ENCODE data around the gene RBM17.

RBM17 gene

GRCh38 chr10:6045878-6046772, 42.7 kb upstream of the RBM17 start:
- TF ChIP-seq, protein P1, sequence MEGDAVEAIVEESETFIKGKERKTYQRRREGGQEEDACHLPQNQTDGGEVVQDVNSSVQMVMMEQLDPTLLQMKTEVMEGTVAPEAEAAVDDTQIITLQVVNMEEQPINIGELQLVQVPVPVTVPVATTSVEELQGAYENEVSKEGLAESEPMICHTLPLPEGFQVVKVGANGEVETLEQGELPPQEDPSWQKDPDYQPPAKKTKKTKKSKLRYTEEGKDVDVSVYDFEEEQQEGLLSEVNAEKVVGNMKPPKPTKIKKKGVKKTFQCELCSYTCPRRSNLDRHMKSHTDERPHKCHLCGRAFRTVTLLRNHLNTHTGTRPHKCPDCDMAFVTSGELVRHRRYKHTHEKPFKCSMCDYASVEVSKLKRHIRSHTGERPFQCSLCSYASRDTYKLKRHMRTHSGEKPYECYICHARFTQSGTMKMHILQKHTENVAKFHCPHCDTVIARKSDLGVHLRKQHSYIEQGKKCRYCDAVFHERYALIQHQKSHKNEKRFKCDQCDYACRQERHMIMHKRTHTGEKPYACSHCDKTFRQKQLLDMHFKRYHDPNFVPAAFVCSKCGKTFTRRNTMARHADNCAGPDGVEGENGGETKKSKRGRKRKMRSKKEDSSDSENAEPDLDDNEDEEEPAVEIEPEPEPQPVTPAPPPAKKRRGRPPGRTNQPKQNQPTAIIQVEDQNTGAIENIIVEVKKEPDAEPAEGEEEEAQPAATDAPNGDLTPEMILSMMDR (IDR thresholded peaks at IDR 0.05; ENCODE audit: low read depth, low read length): no peak
- in situ Hi-C loops (cut with HindIII; ENCODE audit: low sequenced_read_pairs): no loop called here
- H3K4me3 ChIP-seq (ENCODE audit: low read depth, low read length): no peak overlapping the region
- no peak for DNase-seq (ENCODE audit: low read depth, low spot score)

GRCh38 chr10:6046773-6047611, 41.8 kb upstream of the RBM17 start:
- no peak overlapping the region for H3K4me3 ChIP-seq (ENCODE audit: low read depth, low read length)
- TF ChIP-seq, protein P1 (IDR thresholded peaks at IDR 0.05; ENCODE audit: low read depth, low read length): no peak
- in situ Hi-C loops (cut with HindIII; ENCODE audit: low sequenced_read_pairs): no loop called here
- DNase-seq (ENCODE audit: low read depth, low spot score): no peak

- H3K4me3 ChIP-seq (ENCODE audit: low read depth, low read length): no peak overlapping the region
- TF ChIP-seq, protein P1 (IDR thresholded peaks at IDR 0.05; ENCODE audit: low read depth, low read length): no peak
- DNase-seq (ENCODE audit: low read depth, low spot score): no peak
Observed at GRCh38 chr10:6047847-6048246, 41.0 kb upstream of the RBM17 start.

GRCh38 chr10:6048281-6049030, 40.4 kb upstream of the RBM17 start:
- TF ChIP-seq, protein P1 (IDR thresholded peaks at IDR 0.05; ENCODE audit: low read depth, low read length): no peak
- no peak for DNase-seq (ENCODE audit: low read depth, low spot score)
- H3K4me3 ChIP-seq (ENCODE audit: low read depth, low read length): no peak overlapping the region
- in situ Hi-C loops (cut with HindIII; ENCODE audit: low sequenced_read_pairs): no loop called here

More at GRCh38 chr10:6047847-6048246, 41.0 kb upstream of the RBM17 start:
- in situ Hi-C loops (cut with HindIII; ENCODE audit: low sequenced_read_pairs): no loop called here

DNA sequence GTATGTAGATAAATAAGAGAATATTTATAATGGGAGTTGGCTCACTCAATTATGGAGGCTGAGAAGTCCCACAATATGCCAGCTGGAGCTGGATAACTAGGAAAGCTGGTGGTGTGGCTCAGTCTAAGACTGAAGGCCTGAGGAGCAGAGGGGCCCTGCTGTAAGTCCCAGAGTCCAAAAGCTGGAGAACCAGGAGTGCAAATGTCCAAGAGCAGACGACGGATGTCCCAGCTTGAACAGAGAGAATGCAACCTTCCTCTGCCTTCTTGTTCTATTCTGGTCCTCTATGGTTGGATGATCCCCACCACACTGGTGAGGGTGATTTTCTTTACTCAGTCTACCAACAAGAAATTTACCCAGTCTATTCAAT, 39.8 kb upstream of the RBM17 start:
- no peak for DNase-seq (ENCODE audit: low read depth, low spot score)
- H3K4me3 ChIP-seq (ENCODE audit: low read depth, low read length): no peak overlapping the region
- TF ChIP-seq, protein P1 (IDR thresholded peaks at IDR 0.05; ENCODE audit: low read depth, low read length): no peak
- in situ Hi-C loops (cut with HindIII; ENCODE audit: low sequenced_read_pairs): no loop called here

- in situ Hi-C loops (cut with HindIII; ENCODE audit: low sequenced_read_pairs): no loop called here
- peak; percentile 28 for DNase-seq (ENCODE audit: low read depth, low spot score)
- H3K4me3 ChIP-seq (ENCODE audit: low read depth, low read length): peak overlapping the region; percentile 18
- TF ChIP-seq, protein P1 (IDR thresholded peaks at IDR 0.05; ENCODE audit: low read depth, low read length): peak; percentile 17
Observed at GRCh38 chr10:6050801-6051445, 37.9 kb upstream of the RBM17 start.
